ES-I3 (cell line): Measurements from ENCODE around the gene UPK1A.
A peak's percentile ranks its signal among the peaks of the same experiment; 100 is the strongest.

ENCODE experiments used
- H3K36me3 ChIP-seq: 2 replicates; pipeline ENCODE4 v1.6.1; 2013; ENCODE audit warnings: mild to moderate bottlenecking, low read length, control low read depth, moderate library complexity; ENCODE audit not compliant: insufficient read depth
- H3K4me1 ChIP-seq: 2 replicates; pipeline ENCODE4 v1.6.1; 2013; ENCODE audit warnings: mild to moderate bottlenecking, control low read depth, low read length; ENCODE audit not compliant: insufficient read depth
- H3K9ac ChIP-seq: 2 replicates; pipeline ENCODE4 v1.6.1; 2013; ENCODE audit warnings: low read depth, mild to moderate bottlenecking, low read length, moderate library complexity
- H3K9me3 ChIP-seq: 2 replicates; pipeline ENCODE4 v1.6.1; 2013; ENCODE audit warnings: mild to moderate bottlenecking, low read length, moderate library complexity; ENCODE audit not compliant: control insufficient read depth, insufficient read depth

Gene UPK1A

GRCh38 chr19:35714601-35715354 lies 48.5 kb downstream of the UPK1A start:
- H3K9me3 ChIP-seq = no peaks in the 10 kb centered on the region
- peaks cover 18% of the 10 kb centered on the region for H3K4me1 ChIP-seq
- H3K9ac ChIP-seq = no peak overlapping the region
- H3K36me3 ChIP-seq = no peaks in the 10 kb centered on the region

DNA sequence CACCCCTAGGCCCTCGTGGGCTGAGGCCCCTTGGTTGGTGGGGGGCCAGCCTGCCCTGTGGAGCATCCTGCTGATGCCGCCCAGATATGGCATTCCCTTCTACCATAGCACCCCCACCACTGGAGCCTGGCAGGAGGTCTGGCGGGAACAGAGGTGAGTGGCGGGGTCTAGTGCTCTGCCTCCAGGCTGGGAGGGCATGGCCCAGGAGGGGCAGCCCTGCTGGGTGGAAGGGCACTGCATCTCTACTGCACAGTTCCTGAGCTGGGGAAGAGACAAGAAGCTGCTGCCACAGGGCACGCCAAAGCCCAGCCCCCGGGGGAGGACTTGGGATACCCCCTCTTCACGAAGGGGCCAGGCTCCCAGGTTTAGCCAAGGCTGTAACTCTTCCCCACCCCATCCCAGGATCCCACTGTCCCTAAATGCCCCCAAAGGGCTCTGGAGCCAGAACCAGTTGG lies 49.1 kb downstream of the UPK1A start:
- Histone ChIP-seq H3K4me1 (peaks cover 15% of the 10 kb centered on the region), H3K9ac (peak overlapping the region; percentile 80), H3K36me3 (no peaks in the 10 kb centered on the region), H3K9me3 (no peaks in the 10 kb centered on the region)

- Histone ChIP-seq H3K9me3 (no peaks in the 10 kb centered on the region), H3K4me1 (peaks cover 7% of the 10 kb centered on the region), H3K9ac (peak overlapping the region; percentile 80), H3K36me3 (no peaks in the 10 kb centered on the region)
These were observed 49.9 kb downstream of the UPK1A start for GRCh38 chr19:35715981-35716800.

DNA sequence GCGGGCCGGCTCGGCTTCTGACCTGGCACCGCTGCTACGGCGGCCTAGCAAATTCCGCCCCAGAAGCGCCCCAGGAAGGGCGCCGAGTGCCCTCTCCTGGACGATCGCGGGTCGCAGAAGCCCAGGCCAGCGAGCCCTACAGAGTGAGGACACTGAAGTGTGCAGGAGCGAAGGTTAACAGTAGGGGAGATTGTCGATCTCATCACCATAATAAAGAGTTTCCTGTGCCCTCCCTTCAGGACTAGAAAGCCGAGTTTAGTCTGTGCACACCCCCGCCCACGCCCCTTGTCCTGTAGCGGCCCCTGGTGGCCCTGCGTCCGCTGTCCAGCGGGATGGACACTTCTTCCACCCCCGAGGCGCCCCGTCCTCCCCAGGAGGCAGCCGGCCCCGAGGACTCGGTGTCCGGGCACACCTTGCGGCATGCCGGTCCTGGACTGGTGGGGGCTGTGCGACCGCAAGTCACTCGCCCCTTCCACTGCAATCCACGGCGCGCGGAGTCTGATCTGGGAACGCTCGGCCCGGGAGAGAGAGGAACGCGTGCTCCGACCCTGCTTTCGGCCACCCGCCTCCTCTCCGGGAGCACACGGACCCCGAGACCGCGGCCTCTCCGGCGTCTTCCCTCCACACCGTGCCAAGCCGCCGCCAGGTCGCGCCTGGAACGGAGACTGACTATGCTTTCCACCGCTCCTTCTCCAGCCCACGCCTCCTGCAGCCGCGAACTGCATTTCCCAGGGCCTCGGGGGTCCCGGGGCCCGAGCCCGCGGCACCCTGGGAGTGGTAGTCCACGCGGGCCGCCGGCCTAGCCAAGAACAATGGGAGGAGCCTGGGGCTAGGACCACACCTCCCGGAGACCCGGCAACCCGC lies 50.7 kb downstream of the UPK1A start:
- H3K9me3 ChIP-seq = no peaks in the 10 kb centered on the region
- no peaks in the 10 kb centered on the region for H3K36me3 ChIP-seq
- peaks cover 6% of the 10 kb centered on the region for H3K4me1 ChIP-seq
- H3K9ac ChIP-seq = peak overlapping the region; percentile 80

GRCh38 chr19:35717665-35718344 lies 51.5 kb downstream of the UPK1A start, which contains the start of gene KMT2B:
Gene KMT2B (plus strand): TSS chr19:35718003. CDS start chr19:35718019, 16 bp downstream.
- H3K9ac ChIP-seq = peak within 1 kb of the TSS; percentile 80
- peaks cover 6% of the 10 kb centered on the region for H3K4me1 ChIP-seq
- H3K36me3 ChIP-seq = no peaks in the 10 kb centered on the region; the same call in 1 of the 2 replicates
- no peaks in the 10 kb centered on the region for H3K9me3 ChIP-seq

- peaks cover 6% of the 10 kb centered on the region for H3K4me1 ChIP-seq
These were observed 52.2 kb downstream of the UPK1A start for GRCh38 chr19:35718345-35719041.

GRCh38 chr19:35719402-35720162 lies 53.3 kb downstream of the UPK1A start:
- H3K9me3 ChIP-seq = no peaks in the 10 kb centered on the region
- peak overlapping the region; percentile 55; the same call in 1 of the 2 replicates for H3K9ac ChIP-seq
- H3K36me3 ChIP-seq = peaks cover 6% of the 10 kb centered on the region; the same call in 1 of the 2 replicates
- H3K4me1 ChIP-seq = peaks cover 2% of the 10 kb centered on the region; the same call in 1 of the 2 replicates

More at GRCh38 chr19:35718345-35719041, 52.2 kb downstream of the UPK1A start:
- peak overlapping the region; percentile 55 for H3K9ac ChIP-seq
- no peaks in the 10 kb centered on the region for H3K9me3 ChIP-seq
- H3K36me3 ChIP-seq = peaks cover 5% of the 10 kb centered on the region; the same call in 1 of the 2 replicates

- peaks cover 12% of the 10 kb centered on the region; the same call in 1 of the 2 replicates for H3K36me3 ChIP-seq
- no peak overlapping the region for H3K9ac ChIP-seq
- H3K9me3 ChIP-seq = no peaks in the 10 kb centered on the region
- H3K4me1 ChIP-seq = no peaks in the 10 kb centered on the region; the same call in 1 of the 2 replicates
These were observed 53.8 kb downstream of the UPK1A start for GRCh38 chr19:35720163-35720524.

DNA sequence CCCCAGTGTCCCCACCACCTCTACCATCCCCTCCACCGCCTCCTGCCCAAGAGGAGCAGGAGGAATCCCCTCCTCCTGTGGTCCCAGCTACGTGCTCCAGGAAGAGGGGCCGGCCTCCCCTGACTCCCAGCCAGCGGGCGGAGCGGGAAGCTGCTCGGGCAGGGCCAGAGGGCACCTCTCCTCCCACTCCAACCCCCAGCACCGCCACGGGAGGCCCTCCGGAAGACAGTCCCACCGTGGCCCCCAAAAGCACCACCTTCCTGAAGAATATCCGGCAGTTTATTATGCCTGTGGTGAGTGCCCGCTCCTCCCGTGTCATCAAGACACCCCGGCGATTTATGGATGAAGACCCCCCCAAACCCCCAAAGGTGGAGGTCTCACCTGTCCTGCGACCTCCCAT lies 54.3 kb downstream of the UPK1A start:
- Histone ChIP-seq H3K36me3 (peaks cover 14% of the 10 kb centered on the region; the same call in 1 of the 2 replicates), H3K4me1 (no peaks in the 10 kb centered on the region; the same call in 1 of the 2 replicates), H3K9me3 (no peaks in the 10 kb centered on the region), H3K9ac (no peak overlapping the region)

DNA sequence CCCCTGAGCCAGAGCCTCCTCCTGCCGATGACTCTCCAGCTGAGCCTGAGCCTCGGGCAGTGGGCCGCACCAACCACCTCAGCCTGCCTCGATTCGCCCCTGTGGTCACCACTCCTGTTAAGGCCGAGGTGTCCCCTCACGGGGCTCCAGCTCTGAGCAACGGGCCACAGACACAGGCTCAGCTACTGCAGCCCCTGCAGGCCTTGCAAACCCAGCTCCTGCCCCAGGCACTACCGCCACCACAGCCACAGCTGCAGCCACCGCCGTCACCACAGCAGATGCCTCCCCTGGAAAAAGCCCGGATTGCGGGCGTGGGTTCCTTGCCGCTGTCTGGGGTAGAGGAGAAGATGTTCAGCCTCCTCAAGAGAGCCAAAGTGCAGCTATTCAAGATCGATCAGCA lies 55.1 kb downstream of the UPK1A start:
- no peaks in the 10 kb centered on the region for H3K9me3 ChIP-seq
- no peaks in the 10 kb centered on the region; the same call in 1 of the 2 replicates for H3K4me1 ChIP-seq
- H3K36me3 ChIP-seq = peaks cover 15% of the 10 kb centered on the region
- no peak overlapping the region for H3K9ac ChIP-seq

- no peaks in the 10 kb centered on the region for H3K9me3 ChIP-seq
- no peak overlapping the region for H3K9ac ChIP-seq
- H3K4me1 ChIP-seq = no peaks in the 10 kb centered on the region; the same call in 1 of the 2 replicates
- peaks cover 16% of the 10 kb centered on the region for H3K36me3 ChIP-seq
These were observed 56.1 kb downstream of the UPK1A start for GRCh38 chr19:35722461-35722860.

DNA sequence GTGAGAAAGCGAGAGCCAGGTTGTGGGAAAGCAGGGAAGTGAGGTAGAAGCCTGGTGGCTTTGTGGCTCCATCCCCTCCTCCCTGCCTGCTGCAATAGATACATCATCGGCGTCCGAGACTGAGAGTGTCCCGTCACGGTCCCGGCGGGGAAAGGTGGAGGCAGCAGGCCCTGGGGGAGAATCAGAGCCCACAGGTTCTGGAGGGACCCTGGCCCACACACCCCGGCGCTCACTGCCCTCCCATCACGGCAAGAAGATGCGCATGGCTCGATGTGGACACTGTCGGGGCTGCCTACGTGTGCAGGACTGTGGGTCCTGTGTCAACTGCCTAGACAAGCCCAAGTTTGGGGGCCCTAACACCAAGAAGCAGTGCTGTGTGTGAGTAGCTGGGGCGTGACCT lies 56.6 kb downstream of the UPK1A start:
- H3K36me3 ChIP-seq = peaks cover 16% of the 10 kb centered on the region
- no peak overlapping the region for H3K9ac ChIP-seq
- H3K4me1 ChIP-seq = no peaks in the 10 kb centered on the region; the same call in 1 of the 2 replicates
- no peaks in the 10 kb centered on the region for H3K9me3 ChIP-seq
